ENCODE measurements around the gene NUP62. TPM values are rescaled to one million over a fixed set of nuclear protein-coding genes. Genes with fewer than 3 reads are reported as not detected.
"Not testable (repeated sequence)": the region's sequence is repeated elsewhere in the genome, so short reads cannot be mapped to it uniquely, and the experiment has no call there.

The NUP62 gene
- total and polyA plus RNA-seq, 2 of the 8 experiments (the other 6 are each of a cell fraction or from before 2014, with no cell fraction given): 50.0 to 107 TPM

GRCh38 chr19:49944567-49944966 is 15.3 kb upstream of the NUP62 start:
- H3K4ac ChIP-seq (replicated peaks; ENCODE audit: insufficient read length, low read depth, low read length); H4K91ac ChIP-seq (replicated peaks; ENCODE audit: insufficient read length, low read length); H3K4me3 ChIP-seq (ENCODE audit: extremely low read depth in 1 of 4, insufficient read depth in 2 of 4, low read depth in 3 of 4, low read length in 4 of 4); H2BK5ac ChIP-seq (ENCODE audit: low read depth, low read length); H3K56ac ChIP-seq (replicated peaks; ENCODE audit: insufficient read length, low read depth, low read length); H4K5ac ChIP-seq (ENCODE audit: insufficient read length, low read depth, low read length); POLR2A ChIA-PET (ENCODE audit: partially characterized antibody); H2AFZ ChIP-seq (ENCODE audit: low read length); H3K18ac ChIP-seq (ENCODE audit: extremely low read depth, low read length); H3K79me1 ChIP-seq (ENCODE audit: low read depth, low read length); H2AK5ac ChIP-seq (ENCODE audit: low read depth, low read length); DNase-seq (ENCODE audit: low read depth in 1 of 2, low spot score in 2 of 2); H3K79me2 ChIP-seq (ENCODE audit: control insufficient read depth in 1 of 2, insufficient read depth in 2 of 2, low read length in 2 of 2); H2BK120ac ChIP-seq (replicated peaks; ENCODE audit: low read depth, low read length); H2BK20ac ChIP-seq (ENCODE audit: low read length); H3K23ac ChIP-seq (ENCODE audit: insufficient read length); H3K9ac ChIP-seq (replicated peaks in 1 of 4; ENCODE audit: extremely low read depth in 1 of 4, low read depth in 3 of 4, low read length in 3 of 4); H3K23me2 ChIP-seq (ENCODE audit: low read depth, low read length); H4K20me1 ChIP-seq (replicated peaks in 1 of 2; ENCODE audit: control insufficient read depth in 1 of 2, insufficient read depth in 2 of 2, low read length in 2 of 2); H3K4me2 ChIP-seq (ENCODE audit: insufficient read depth in 1 of 2, low read depth in 2 of 2, low read length in 2 of 2); H4K8ac ChIP-seq (ENCODE audit: extremely low read depth, insufficient read depth, low read length); H3K27ac ChIP-seq (ENCODE audit: low read depth, low read length); H3K4me1 ChIP-seq (replicated peaks in 1 of 4; ENCODE audit: control insufficient read depth in 3 of 4, insufficient read depth in 4 of 4, low read length in 3 of 4); FAIRE-seq; H3K27me3 ChIP-seq (replicated peaks in 1 of 4; ENCODE audit: control insufficient read depth in 3 of 4, extremely low read depth in 1 of 4, insufficient read depth in 3 of 4, low read length in 3 of 4); H3K14ac ChIP-seq (ENCODE audit: insufficient read length); H2BK15ac ChIP-seq (ENCODE audit: low read length); H2BK12ac ChIP-seq (ENCODE audit: low read depth, low read length); H3K36me3 ChIP-seq (ENCODE audit: control insufficient read depth in 2 of 4, insufficient read depth in 4 of 4, low read length in 3 of 4); H3K9me3 ChIP-seq (ENCODE audit: insufficient read depth in 2 of 2, low read depth in 1 of 2, low read length in 1 of 2): not testable (repeated sequence)
- 87% methylated on average over 5 of the region's 5 CpGs; no CpG with 5 or more reads in 1 of the 2 experiments for WGBS, 2 experiments (ENCODE audit: extremely low coverage in 1 of 2, insufficient coverage in 1 of 2, insufficient read length in 1 of 2, insufficient replicate concordance in 2 of 2, low coverage in 1 of 2, low lambda C conversion rate in 2 of 2, missing lambda C conversion rate in 1 of 2)
- CTCF ChIA-PET (ENCODE audit: partially characterized antibody): interaction anchor here (1.5 to 10.3 kb wide), 2 partner anchors 37 to 38 kb away, joined by 6 to 231 read pairs; no protein-coding TSS in a partner anchor

All from H1 (cell line).